Measurements from ENCODE around the gene ARL5B. TPM values are rescaled to one million over a fixed set of nuclear protein-coding genes. Genes with fewer than 3 reads are reported as not detected.

ARL5B gene
- total RNA-seq, 2 donors from 2014 or later: 13.1 to 24.3 TPM

GRCh38 chr10:18665815-18666558 is 6.8 kb downstream of the ARL5B start:
- ATAC-seq: no peak
- Mint-ChIP-seq H3K4me1 (peaks cover 38% of the 10 kb centered on the region), H3K36me3 (ENCODE audit: low read depth) (peaks cover 2% of the 10 kb centered on the region), H3K4me3 (no peak overlapping the region), H3K27ac (no peak overlapping the region), H3K27me3 (no peaks in the 10 kb centered on the region)
- H3K9me3 ChIP-seq (ENCODE audit: control insufficient read depth, low read length, poor library complexity, severe bottlenecking): no peaks in the 10 kb centered on the region
- DNase-seq: no peak

- H3K9me3 ChIP-seq (ENCODE audit: control insufficient read depth, low read length, poor library complexity, severe bottlenecking): no peaks in the 10 kb centered on the region
- Mint-ChIP-seq H3K4me1 (peaks cover 29% of the 10 kb centered on the region), H3K4me3 (no peak overlapping the region), H3K36me3 (ENCODE audit: low read depth) (no peaks in the 10 kb centered on the region), H3K27ac (no peak overlapping the region), H3K27me3 (no peaks in the 10 kb centered on the region)
- ATAC-seq (no peak), DNase-seq (no peak)
Observed at GRCh38 chr10:18666810-18667209, 7.6 kb downstream of the ARL5B start.

DNA sequence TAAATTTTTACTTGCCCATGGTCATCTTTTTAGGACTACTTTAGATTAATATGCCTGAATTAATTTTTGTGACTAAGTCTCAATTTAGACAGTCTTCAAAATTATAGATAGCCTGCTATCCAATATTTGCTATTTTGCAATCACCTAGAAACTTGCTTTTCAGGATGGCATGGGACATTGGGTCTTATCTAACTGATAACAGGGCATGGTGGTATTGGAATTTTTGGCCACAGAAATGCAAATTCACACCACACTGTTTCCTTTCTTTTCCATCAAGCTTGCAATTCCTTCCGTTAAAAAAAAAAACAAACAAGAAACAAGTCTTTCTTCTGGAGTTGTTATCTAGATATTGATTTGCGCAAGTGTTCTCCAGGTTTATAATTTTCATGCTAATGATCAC is 8.8 kb downstream of the ARL5B start:
- no peaks in the 10 kb centered on the region for H3K36me3 Mint-ChIP-seq (ENCODE audit: low read depth)

GRCh38 chr10:18675086-18675801 is 16.0 kb downstream of the ARL5B start:
- DNase-seq (no peak), ATAC-seq (no peak)
- no peaks in the 10 kb centered on the region for H3K9me3 ChIP-seq (ENCODE audit: control insufficient read depth, low read length, poor library complexity, severe bottlenecking)
- Mint-ChIP-seq H3K36me3 (ENCODE audit: low read depth) (no peaks in the 10 kb centered on the region), H3K27ac (no peak overlapping the region), H3K4me3 (no peak overlapping the region), H3K4me1 (no peaks in the 10 kb centered on the region), H3K27me3 (no peaks in the 10 kb centered on the region)

More for the DNA sequence above, 8.8 kb downstream of the ARL5B start:
- Mint-ChIP-seq H3K4me1 (peaks cover 21% of the 10 kb centered on the region), H3K27me3 (no peaks in the 10 kb centered on the region), H3K4me3 (no peak overlapping the region), H3K27ac (no peak overlapping the region)
- H3K9me3 ChIP-seq (ENCODE audit: control insufficient read depth, low read length, poor library complexity, severe bottlenecking): no peaks in the 10 kb centered on the region
- DNase-seq (no peak), ATAC-seq (no peak)

- Mint-ChIP-seq H3K36me3 (ENCODE audit: low read depth) (no peaks in the 10 kb centered on the region), H3K27ac (no peak overlapping the region), H3K27me3 (no peaks in the 10 kb centered on the region), H3K4me3 (no peak overlapping the region), H3K4me1 (no peaks in the 10 kb centered on the region)
- no peak for ATAC-seq
- no peaks in the 10 kb centered on the region for H3K9me3 ChIP-seq (ENCODE audit: control insufficient read depth, low read length, poor library complexity, severe bottlenecking)
- no peak for DNase-seq
Observed at GRCh38 chr10:18680754-18681153, 21.5 kb downstream of the ARL5B start.

- ATAC-seq (no peak), DNase-seq (no peak)
- H3K9me3 ChIP-seq (ENCODE audit: control insufficient read depth, low read length, poor library complexity, severe bottlenecking): no peaks in the 10 kb centered on the region
- Mint-ChIP-seq H3K27me3 (no peaks in the 10 kb centered on the region), H3K27ac (no peak overlapping the region), H3K4me3 (no peak overlapping the region), H3K4me1 (no peaks in the 10 kb centered on the region), H3K36me3 (ENCODE audit: low read depth) (no peaks in the 10 kb centered on the region)
Observed at GRCh38 chr10:18681366-18681765, 22.1 kb downstream of the ARL5B start.

DNA sequence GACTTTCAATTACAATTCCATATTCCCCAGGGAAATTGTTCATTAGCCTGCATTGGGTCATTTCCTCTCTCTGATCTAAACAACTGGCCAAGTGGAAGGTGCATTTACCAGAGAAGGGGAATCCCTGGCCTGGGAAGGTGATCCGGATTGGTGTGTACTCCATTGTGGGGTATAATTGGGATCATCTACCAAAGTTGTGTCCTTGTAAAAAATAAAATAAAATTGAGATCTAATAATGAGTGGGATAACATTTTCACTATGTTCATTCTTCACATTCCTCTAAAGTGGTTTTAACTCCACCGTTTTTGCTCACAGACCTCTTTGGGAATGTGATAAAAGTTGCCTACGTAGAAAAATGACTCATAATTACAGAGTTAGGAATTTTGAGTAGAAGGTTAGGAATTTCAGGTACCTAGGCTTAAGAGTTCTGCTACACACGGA is 22.8 kb downstream of the ARL5B start:
- no peaks in the 10 kb centered on the region for H3K36me3 Mint-ChIP-seq (ENCODE audit: low read depth)
- H3K27me3 Mint-ChIP-seq: no peaks in the 10 kb centered on the region
- ATAC-seq: no peak
- H3K9me3 ChIP-seq (ENCODE audit: control insufficient read depth, low read length, poor library complexity, severe bottlenecking): no peaks in the 10 kb centered on the region
- H3K4me3 Mint-ChIP-seq: no peak overlapping the region
- no peaks in the 10 kb centered on the region for H3K4me1 Mint-ChIP-seq
- no peak overlapping the region for H3K27ac Mint-ChIP-seq
- DNase-seq: no peak

DNA sequence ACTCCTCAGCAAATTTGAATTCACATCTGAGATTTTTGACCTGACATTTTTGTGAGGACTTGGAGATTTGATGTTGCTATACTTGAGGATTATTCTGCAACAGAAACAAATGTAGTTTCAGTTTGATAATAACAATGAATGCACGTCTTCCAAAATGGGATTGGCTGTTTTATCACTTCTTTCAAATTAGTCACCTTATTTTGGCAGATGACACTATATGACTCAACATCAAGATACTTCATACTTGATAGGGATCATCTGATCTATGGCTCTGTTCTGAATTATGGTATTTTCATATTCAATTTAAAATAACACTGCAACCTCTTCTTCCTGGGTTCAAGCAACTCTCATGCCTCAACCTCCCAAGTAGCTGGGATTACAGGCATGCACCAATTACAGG is 24.2 kb downstream of the ARL5B start:
- no peaks in the 10 kb centered on the region for H3K4me1 Mint-ChIP-seq
- H3K4me3 Mint-ChIP-seq: no peak overlapping the region
- DNase-seq (no peak), ATAC-seq (no peak)
- H3K36me3 Mint-ChIP-seq (ENCODE audit: low read depth): no peaks in the 10 kb centered on the region
- H3K27me3 Mint-ChIP-seq: peaks cover 8% of the 10 kb centered on the region
- no peak overlapping the region for H3K27ac Mint-ChIP-seq
- H3K9me3 ChIP-seq (ENCODE audit: control insufficient read depth, low read length, poor library complexity, severe bottlenecking): no peaks in the 10 kb centered on the region

DNA sequence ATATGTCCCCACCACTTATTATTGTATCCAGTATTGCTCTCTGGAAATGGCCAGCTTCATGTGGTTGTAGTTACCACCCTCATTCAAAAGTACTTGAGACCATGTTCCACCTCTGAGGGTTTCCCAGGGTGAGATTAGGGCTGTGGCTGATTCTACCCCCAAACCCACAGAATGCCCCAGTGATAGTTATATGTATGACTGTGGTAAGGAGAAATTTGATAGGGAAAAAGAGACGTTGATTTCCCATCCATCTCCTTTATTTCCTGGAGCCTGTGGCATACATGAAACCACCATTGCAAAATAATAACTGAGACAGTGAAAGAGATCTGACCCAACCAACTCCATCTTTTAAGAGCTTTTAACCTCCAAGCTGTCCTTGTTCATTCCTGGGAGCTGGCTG is 25.2 kb downstream of the ARL5B start:
- Mint-ChIP-seq H3K27me3 (peaks cover 8% of the 10 kb centered on the region), H3K4me1 (no peaks in the 10 kb centered on the region), H3K36me3 (ENCODE audit: low read depth) (no peaks in the 10 kb centered on the region), H3K4me3 (no peak overlapping the region), H3K27ac (no peak overlapping the region)
- H3K9me3 ChIP-seq (ENCODE audit: control insufficient read depth, low read length, poor library complexity, severe bottlenecking): no peaks in the 10 kb centered on the region
- DNase-seq (no peak), ATAC-seq (no peak)

- H3K4me1 Mint-ChIP-seq: no peaks in the 10 kb centered on the region
- ATAC-seq (no peak), DNase-seq (no peak)
- H3K4me3 Mint-ChIP-seq: no peak overlapping the region
- no peak overlapping the region for H3K27ac Mint-ChIP-seq
- peaks cover 8% of the 10 kb centered on the region for H3K27me3 Mint-ChIP-seq
- H3K9me3 ChIP-seq (ENCODE audit: control insufficient read depth, low read length, poor library complexity, severe bottlenecking): no peaks in the 10 kb centered on the region
- no peaks in the 10 kb centered on the region for H3K36me3 Mint-ChIP-seq (ENCODE audit: low read depth)
Observed at GRCh38 chr10:18684953-18685352, 25.7 kb downstream of the ARL5B start.

- DNase-seq: no peak
- H3K4me3 Mint-ChIP-seq: no peak overlapping the region
- no peak for ATAC-seq
- H3K27me3 Mint-ChIP-seq: peaks cover 8% of the 10 kb centered on the region
- no peak overlapping the region for H3K27ac Mint-ChIP-seq
- no peaks in the 10 kb centered on the region for H3K9me3 ChIP-seq (ENCODE audit: control insufficient read depth, low read length, poor library complexity, severe bottlenecking)
- H3K36me3 Mint-ChIP-seq (ENCODE audit: low read depth): no peaks in the 10 kb centered on the region
- H3K4me1 Mint-ChIP-seq: no peaks in the 10 kb centered on the region
Observed at GRCh38 chr10:18685555-18685954, 26.3 kb downstream of the ARL5B start.

- no peaks in the 10 kb centered on the region for H3K9me3 ChIP-seq (ENCODE audit: control insufficient read depth, low read length, poor library complexity, severe bottlenecking)
- Mint-ChIP-seq H3K4me1 (no peaks in the 10 kb centered on the region), H3K27me3 (peaks cover 8% of the 10 kb centered on the region), H3K36me3 (ENCODE audit: low read depth) (no peaks in the 10 kb centered on the region), H3K4me3 (no peak overlapping the region), H3K27ac (no peak overlapping the region)
- ATAC-seq (no peak), DNase-seq (no peak)
Observed at GRCh38 chr10:18687195-18687594, 28.0 kb downstream of the ARL5B start.

DNA sequence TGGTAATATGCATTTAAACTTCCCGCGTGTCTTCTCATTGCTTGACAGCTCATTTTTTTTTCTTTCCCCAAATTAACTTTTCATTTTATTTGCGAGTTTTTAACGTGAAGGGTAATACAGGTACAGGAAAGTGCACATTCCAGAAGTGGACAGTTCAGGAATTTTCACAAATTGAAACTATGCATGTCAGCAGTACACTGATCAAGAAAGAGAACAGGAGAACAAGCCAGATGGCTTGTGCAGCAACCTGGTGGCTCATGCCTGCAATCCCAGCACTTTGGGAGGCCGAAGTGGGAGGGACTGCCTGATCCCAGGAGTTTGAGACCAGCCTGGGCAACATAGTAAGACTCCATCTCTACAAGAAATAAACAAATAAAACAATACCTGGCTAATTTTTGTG is 28.5 kb downstream of the ARL5B start:
- H3K4me3 Mint-ChIP-seq: no peak overlapping the region
- no peaks in the 10 kb centered on the region for H3K4me1 Mint-ChIP-seq
- ATAC-seq (no peak), DNase-seq (no peak)
- no peaks in the 10 kb centered on the region for H3K9me3 ChIP-seq (ENCODE audit: control insufficient read depth, low read length, poor library complexity, severe bottlenecking)
- H3K27ac Mint-ChIP-seq: no peak overlapping the region
- H3K27me3 Mint-ChIP-seq: peaks cover 8% of the 10 kb centered on the region
- no peaks in the 10 kb centered on the region for H3K36me3 Mint-ChIP-seq (ENCODE audit: low read depth)

- H3K27ac Mint-ChIP-seq: peak overlapping the region; percentile 56
- H3K36me3 Mint-ChIP-seq (ENCODE audit: low read depth): peaks cover 2% of the 10 kb centered on the region
- H3K27me3 Mint-ChIP-seq: peaks cover 8% of the 10 kb centered on the region
- DNase-seq (no peak), ATAC-seq (no peak)
- no peaks in the 10 kb centered on the region for H3K4me1 Mint-ChIP-seq
- H3K4me3 Mint-ChIP-seq: no peak overlapping the region
- no peaks in the 10 kb centered on the region for H3K9me3 ChIP-seq (ENCODE audit: control insufficient read depth, low read length, poor library complexity, severe bottlenecking)
Observed at GRCh38 chr10:18689498-18689897, 30.3 kb downstream of the ARL5B start.
